DOHH2 (cell line): ENCODE results near the gene EIF6.
A peak's percentile ranks its signal among the peaks of the same experiment; 100 is the strongest.

ENCODE experiments used
- H3F3A ChIP-seq: fragments of 200-600 bp; sonication (generic), shearing (Covaris generic); 2 replicates; pipeline ENCODE4 v1.6.0; 2016; ENCODE audit warnings: antibody characterized with exemption, mild to moderate bottlenecking; ENCODE audit not compliant: control insufficient read depth, insufficient read depth
- H3K27ac ChIP-seq: fragments of 200-600 bp; sonication (generic); 2 replicates; pipeline ENCODE4 v1.5.1; 2014; ENCODE audit warnings: low read depth, mild to moderate bottlenecking, low read length, moderate library complexity
- H3K27me3 ChIP-seq: fragments of 200-600 bp; sonication (generic); 2 replicates; pipeline ENCODE4 v1.6.1; 2014; ENCODE audit warnings: mild to moderate bottlenecking, low read length, mixed read lengths; ENCODE audit not compliant: control insufficient read depth
- H3K36me3 ChIP-seq: fragments of 200-600 bp; sonication (generic); 2 replicates; pipeline ENCODE4 v1.6.1; 2014; ENCODE audit warnings: mild to moderate bottlenecking, low read length, moderate library complexity, mixed read lengths; ENCODE audit not compliant: control insufficient read depth
- H3K4me1 ChIP-seq: fragments of 200-600 bp; sonication (generic); 2 replicates; pipeline ENCODE4 v1.6.1; 2014; ENCODE audit warnings: mild to moderate bottlenecking, low read length, mixed read lengths; ENCODE audit not compliant: control insufficient read depth
- H3K4me2 ChIP-seq: fragments of 200-600 bp; sonication (generic); 2 replicates; pipeline ENCODE4 v1.6.0; 2014; ENCODE audit warnings: mild to moderate bottlenecking, low read length, moderate library complexity
- H3K4me3 ChIP-seq: fragments of 200-600 bp; sonication (generic); 2 replicates; pipeline ENCODE4 v1.5.1; 2014; ENCODE audit warnings: mild to moderate bottlenecking, low read length, mixed read lengths
- H3K79me2 ChIP-seq: fragments of 200-600 bp; sonication (generic); 2 replicates; pipeline ENCODE4 v1.6.1; 2014; ENCODE audit warnings: mild to moderate bottlenecking, low read length, mixed read lengths; ENCODE audit not compliant: control insufficient read depth
- H3K9me2 ChIP-seq: fragments of 200-600 bp; sonication (generic); replicated peaks from 2 replicates; pipeline ENCODE4 v1.6.1; 2014; ENCODE audit warnings: mild to moderate bottlenecking, low read length, mixed read lengths; ENCODE audit not compliant: control insufficient read depth
- H3K9me3 ChIP-seq: fragments of 200-600 bp; sonication (generic); 2 replicates; pipeline ENCODE4 v1.6.1; 2014; ENCODE audit warnings: antibody characterized with exemption, low read length, mixed read lengths; ENCODE audit not compliant: control insufficient read depth, insufficient read depth
- H4K20me1 ChIP-seq: fragments of 200-600 bp; sonication (generic); 2 replicates; pipeline ENCODE4 v1.6.0; 2014; ENCODE audit warnings: low read depth, mild to moderate bottlenecking, antibody characterized with exemption, low read length, moderate library complexity; ENCODE audit not compliant: control insufficient read depth, insufficient read depth
- CTCF ChIP-seq: fragments of 200-600 bp; sonication (generic); IDR thresholded peaks from one replicate; pipeline ENCODE4 v1.5.1; 2014; ENCODE audit warnings: antibody characterized with exemption, mild to moderate bottlenecking, low read depth, low read length; ENCODE audit not compliant: poor library complexity, severe bottlenecking
- EZH2phosphoT487 ChIP-seq: fragments of 200-600 bp; sonication (generic); IDR thresholded peaks from 2 replicates; pipeline ENCODE4 v1.6.1; 2017; ENCODE audit warnings: borderline replicate concordance, mild to moderate bottlenecking, antibody characterized with exemption, low read length, moderate library complexity, mixed read lengths

Gene EIF6

GRCh38 chr20:35284992-35285805 lies 627 bp upstream of the EIF6 start:
- H3K27ac ChIP-seq, result no peak overlapping the region

GRCh38 chr20:35283441-35284266 lies 918 bp downstream of the EIF6 start:
- peaks cover 19% of the 10 kb centered on the region for H3F3A ChIP-seq

More at GRCh38 chr20:35284992-35285805, 627 bp upstream of the EIF6 start:
- Histone ChIP-seq H3K9me2 (no peaks in the 10 kb centered on the region), H3K79me2 (peaks cover 41% of the 10 kb centered on the region), H3K4me1 (peaks cover 15% of the 10 kb centered on the region), H3K4me3 (peak overlapping the region; percentile 94), H4K20me1 (peaks cover 7% of the 10 kb centered on the region; the same call in 1 of the 2 replicates), H3K9me3 (no peaks in the 10 kb centered on the region), H3F3A (peaks cover 8% of the 10 kb centered on the region), H3K4me2 (peak overlapping the region; percentile 79), H3K36me3 (peaks cover 37% of the 10 kb centered on the region), H3K27me3 (no peaks in the 10 kb centered on the region)
- TF ChIP-seq CTCF (no peak), EZH2phosphoT487 (no peak)

GRCh38 chr20:35281506-35282101 lies 3.0 kb downstream of the EIF6 start:
- H3K4me3 ChIP-seq, result no peak overlapping the region
- peaks cover 24% of the 10 kb centered on the region for H3K4me1 ChIP-seq
- H3K27me3 ChIP-seq, result no peaks in the 10 kb centered on the region
- H3F3A ChIP-seq, result peaks cover 25% of the 10 kb centered on the region
- no peaks in the 10 kb centered on the region for H3K9me3 ChIP-seq
- no peaks in the 10 kb centered on the region for H3K9me2 ChIP-seq
- no peak overlapping the region for H3K27ac ChIP-seq
- peaks cover 66% of the 10 kb centered on the region for H3K36me3 ChIP-seq
- H3K4me2 ChIP-seq, result no peak overlapping the region
- no peak for TF ChIP-seq CTCF
- TF ChIP-seq EZH2phosphoT487, result no peak
- peaks cover 49% of the 10 kb centered on the region for H3K79me2 ChIP-seq
- peaks cover 11% of the 10 kb centered on the region; the same call in 1 of the 2 replicates for H4K20me1 ChIP-seq

More at GRCh38 chr20:35283441-35284266, 918 bp downstream of the EIF6 start:
- Histone ChIP-seq H3K4me3 (peak overlapping the region; percentile 94), H4K20me1 (peaks cover 7% of the 10 kb centered on the region; the same call in 1 of the 2 replicates), H3K9me3 (no peaks in the 10 kb centered on the region), H3K4me1 (peaks cover 15% of the 10 kb centered on the region), H3K36me3 (peaks cover 53% of the 10 kb centered on the region), H3K27me3 (no peaks in the 10 kb centered on the region), H3K9me2 (no peaks in the 10 kb centered on the region), H3K27ac (peak overlapping the region; percentile 45), H3K4me2 (peak overlapping the region; percentile 79), H3K79me2 (peaks cover 41% of the 10 kb centered on the region)
- TF ChIP-seq EZH2phosphoT487, result no peak
- TF ChIP-seq CTCF, result no peak
